Measurements from ENCODE around the gene ROMO1. TPM values are rescaled to one million over a fixed set of nuclear protein-coding genes. Genes with fewer than 3 reads are reported as not detected.

The ROMO1 gene
- total RNA-seq, 1 experiment from 2014 or later = 207 TPM

DNA sequence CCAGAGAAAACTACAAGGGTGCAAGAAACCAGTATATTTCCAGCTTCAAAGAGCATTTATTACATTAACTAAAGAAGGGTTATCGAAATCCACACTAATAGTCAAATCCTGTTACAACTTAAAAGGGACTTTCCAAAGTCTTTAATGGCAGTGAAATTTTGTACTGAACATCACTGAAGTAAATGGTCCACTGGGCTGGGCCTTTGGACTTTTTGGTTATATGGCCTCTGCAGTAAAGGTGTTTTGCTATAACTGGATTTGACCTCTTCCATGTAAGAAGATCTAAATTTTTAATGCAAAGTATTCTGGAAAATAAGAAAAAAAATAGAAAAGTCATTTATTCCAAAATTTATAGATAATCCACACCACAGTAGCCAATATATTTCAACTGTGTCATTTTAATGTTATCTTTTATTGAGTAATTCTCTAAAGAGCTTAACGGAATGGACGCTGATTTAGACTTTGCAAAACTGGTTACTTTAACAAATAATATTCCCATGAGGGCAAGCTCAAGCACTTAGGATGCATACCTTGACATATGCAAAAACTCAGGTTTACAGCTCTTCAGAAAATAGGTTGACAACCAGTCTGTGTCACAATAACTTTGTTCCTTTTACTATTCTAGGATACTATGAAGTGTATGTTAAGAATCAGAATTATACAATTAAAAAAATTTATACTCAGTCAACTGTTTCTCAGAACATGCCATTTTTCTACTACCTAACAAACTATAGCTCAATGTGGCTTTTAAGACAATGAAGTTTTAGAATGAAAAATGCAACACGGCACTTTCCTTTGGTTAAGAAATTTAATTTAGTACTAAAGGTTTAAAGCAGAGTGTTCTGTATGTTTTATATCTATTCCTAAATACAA, 35.8 kb downstream of the ROMO1 start:
- H3K36me3 Mint-ChIP-seq (ENCODE audit: insufficient read depth in 1 of 3, low read depth in 3 of 3) = peaks cover 66 to 100% (median 94%) of the 10 kb centered on the region in 3 experiments
- H3K9me3 ChIP-seq (ENCODE audit: control insufficient read depth, low read depth, low read length) = no peaks in the 10 kb centered on the region
- no peak overlapping the region for H2BK12ac ChIP-seq (ENCODE audit: insufficient read length, low read depth, low read length)

More for the DNA sequence above, 35.8 kb downstream of the ROMO1 start:
- Histone ChIP-seq H2AFZ (ENCODE audit: low read length) (no peak overlapping the region), H2BK5ac (ENCODE audit: insufficient read length, low read length) (no peak overlapping the region), H2BK15ac (ENCODE audit: low read depth, low read length) (no peak overlapping the region), H3K56ac (ENCODE audit: insufficient read length, low read depth, low read length) (no peak overlapping the region), H3K27me3 (ENCODE audit: insufficient read depth, low read length) (no peaks in the 10 kb centered on the region), H2BK120ac (ENCODE audit: low read depth, low read length, poor library complexity, severe bottlenecking) (no peak overlapping the region), H3K4me1 (ENCODE audit: insufficient read depth, low read length) (no peaks in the 10 kb centered on the region), H3K23ac (ENCODE audit: insufficient read length, low read depth, low read length) (no peak overlapping the region), H3K9ac (ENCODE audit: extremely low read depth, insufficient read length, low read length) (no peak overlapping the region), H4K5ac (ENCODE audit: insufficient read length, low read depth, low read length) (no peak overlapping the region), H3K23me2 (ENCODE audit: insufficient read length, low read depth, low read length, poor library complexity, severe bottlenecking) (no peaks in the 10 kb centered on the region), H4K91ac (ENCODE audit: insufficient read length, low read depth, low read length) (no peak overlapping the region), H3T11ph (ENCODE audit: low read length) (no peak overlapping the region), H3K18ac (ENCODE audit: insufficient read length, low read depth, low read length) (no peak overlapping the region), H2AK5ac (ENCODE audit: insufficient read length, low read length) (no peak overlapping the region), H2BK20ac (ENCODE audit: low read depth, low read length, poor library complexity, severe bottlenecking) (no peak overlapping the region), H3K27ac (ENCODE audit: insufficient read length, low read depth, low read length) (no peak overlapping the region), H4K20me1 (ENCODE audit: control insufficient read depth, insufficient read depth, insufficient read length) (no peaks in the 10 kb centered on the region), H3K79me2 (ENCODE audit: insufficient read depth, low read length) (peaks cover 26% of the 10 kb centered on the region; the same call in 1 of the 2 replicates), H3K4ac (ENCODE audit: low read depth, low read length) (no peak overlapping the region), H3K79me1 (ENCODE audit: insufficient read depth, low read depth, low read length, poor library complexity, severe bottlenecking) (peaks cover 7% of the 10 kb centered on the region), H4K8ac (replicated peaks; ENCODE audit: insufficient read length, low read depth, low read length) (no peak overlapping the region), H3K4me2 (ENCODE audit: insufficient read depth, insufficient read length, low read length) (no peak overlapping the region), H3K14ac (ENCODE audit: insufficient read depth, low read length) (no peak overlapping the region)
- DNase-seq = no peak
- no peak overlapping the region; a peak in 1 of 7 replicates for H3K27ac Mint-ChIP-seq
- H3K27me3 Mint-ChIP-seq (ENCODE audit: low read depth) = no peaks in the 10 kb centered on the region
- no peak overlapping the region for H3K4me3 Mint-ChIP-seq
- TF ChIP-seq, protein P1, sequence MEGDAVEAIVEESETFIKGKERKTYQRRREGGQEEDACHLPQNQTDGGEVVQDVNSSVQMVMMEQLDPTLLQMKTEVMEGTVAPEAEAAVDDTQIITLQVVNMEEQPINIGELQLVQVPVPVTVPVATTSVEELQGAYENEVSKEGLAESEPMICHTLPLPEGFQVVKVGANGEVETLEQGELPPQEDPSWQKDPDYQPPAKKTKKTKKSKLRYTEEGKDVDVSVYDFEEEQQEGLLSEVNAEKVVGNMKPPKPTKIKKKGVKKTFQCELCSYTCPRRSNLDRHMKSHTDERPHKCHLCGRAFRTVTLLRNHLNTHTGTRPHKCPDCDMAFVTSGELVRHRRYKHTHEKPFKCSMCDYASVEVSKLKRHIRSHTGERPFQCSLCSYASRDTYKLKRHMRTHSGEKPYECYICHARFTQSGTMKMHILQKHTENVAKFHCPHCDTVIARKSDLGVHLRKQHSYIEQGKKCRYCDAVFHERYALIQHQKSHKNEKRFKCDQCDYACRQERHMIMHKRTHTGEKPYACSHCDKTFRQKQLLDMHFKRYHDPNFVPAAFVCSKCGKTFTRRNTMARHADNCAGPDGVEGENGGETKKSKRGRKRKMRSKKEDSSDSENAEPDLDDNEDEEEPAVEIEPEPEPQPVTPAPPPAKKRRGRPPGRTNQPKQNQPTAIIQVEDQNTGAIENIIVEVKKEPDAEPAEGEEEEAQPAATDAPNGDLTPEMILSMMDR (conservative IDR thresholded peaks at IDR 0.05) = no peak
- WGBS (ENCODE audit: extremely low coverage, insufficient read length, low lambda C conversion rate) = no CpG with 5 or more reads among the region's 4 CpGs
- no peaks in the 10 kb centered on the region; a peak in 1 of 5 replicates for H3K9me3 Mint-ChIP-seq
- H3K4me1 Mint-ChIP-seq = peaks cover 16 to 19% of the 10 kb centered on the region in 2 experiments

Measured in H9 (cell line).